DND-41 (cell line): ENCODE measurements around the gene PPIL6.

Experiments used
- EZH2 ChIP-seq: IDR thresholded peaks from 3 replicates; pipeline ENCODE4 v1.6.1; 2012; ENCODE audit warnings: borderline replicate concordance, low read depth, mild to moderate bottlenecking, moderate library complexity, low read length, inconsistent platforms; ENCODE audit not compliant: severe bottlenecking
- TF ChIP-seq, protein P1 (sequence below): IDR thresholded peaks from 2 replicates; pipeline ENCODE4 v1.5.1; 2012; ENCODE audit warnings: borderline replicate concordance, low read length, moderate library complexity, mild to moderate bottlenecking; ENCODE audit not compliant: poor library complexity, severe bottlenecking; ENCODE audit errors: extremely low read depth

DNA sequence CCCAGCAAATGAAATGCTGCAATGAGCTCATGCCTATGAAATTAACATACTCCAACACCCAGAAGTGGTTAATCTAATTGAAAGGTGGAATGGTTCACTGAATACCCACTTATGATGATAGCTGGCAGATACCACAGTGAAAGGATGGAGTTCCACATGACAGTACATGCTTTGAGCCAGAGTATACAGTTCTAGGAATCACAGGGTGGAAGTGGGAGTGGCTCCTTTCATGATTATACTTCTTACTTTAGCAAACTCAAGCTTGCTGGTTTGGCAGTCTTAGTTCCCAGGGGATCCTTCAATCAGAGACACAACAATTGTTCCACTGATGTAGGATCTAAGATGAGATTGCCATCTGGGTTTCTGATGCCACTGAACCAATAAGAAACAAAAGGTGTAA, 79.6 kb downstream of the PPIL6 start:
- TF ChIP-seq, protein P1, sequence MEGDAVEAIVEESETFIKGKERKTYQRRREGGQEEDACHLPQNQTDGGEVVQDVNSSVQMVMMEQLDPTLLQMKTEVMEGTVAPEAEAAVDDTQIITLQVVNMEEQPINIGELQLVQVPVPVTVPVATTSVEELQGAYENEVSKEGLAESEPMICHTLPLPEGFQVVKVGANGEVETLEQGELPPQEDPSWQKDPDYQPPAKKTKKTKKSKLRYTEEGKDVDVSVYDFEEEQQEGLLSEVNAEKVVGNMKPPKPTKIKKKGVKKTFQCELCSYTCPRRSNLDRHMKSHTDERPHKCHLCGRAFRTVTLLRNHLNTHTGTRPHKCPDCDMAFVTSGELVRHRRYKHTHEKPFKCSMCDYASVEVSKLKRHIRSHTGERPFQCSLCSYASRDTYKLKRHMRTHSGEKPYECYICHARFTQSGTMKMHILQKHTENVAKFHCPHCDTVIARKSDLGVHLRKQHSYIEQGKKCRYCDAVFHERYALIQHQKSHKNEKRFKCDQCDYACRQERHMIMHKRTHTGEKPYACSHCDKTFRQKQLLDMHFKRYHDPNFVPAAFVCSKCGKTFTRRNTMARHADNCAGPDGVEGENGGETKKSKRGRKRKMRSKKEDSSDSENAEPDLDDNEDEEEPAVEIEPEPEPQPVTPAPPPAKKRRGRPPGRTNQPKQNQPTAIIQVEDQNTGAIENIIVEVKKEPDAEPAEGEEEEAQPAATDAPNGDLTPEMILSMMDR, result no peak
- no peak for TF ChIP-seq EZH2
